GM19324 (cell line): Measurements from ENCODE around the gene LMOD1.
"Not testable (repeated sequence)": the region's sequence is repeated elsewhere in the genome, so short reads cannot be mapped to it uniquely, and the experiment has no call there.

Source experiments
- ATAC-seq: cut with Tn5 transposase; IDR thresholded peaks from one replicate; pipeline ENCODE4 v1.9.1; 2021; ENCODE audit warnings: mild to moderate bottlenecking, moderate library complexity; ENCODE audit not compliant: unreplicated experiment, low FRiP score

Gene LMOD1

GRCh38 chr1:201880928-201881571 is 65.3 kb downstream of the LMOD1 start:
- no peak for ATAC-seq

DNA sequence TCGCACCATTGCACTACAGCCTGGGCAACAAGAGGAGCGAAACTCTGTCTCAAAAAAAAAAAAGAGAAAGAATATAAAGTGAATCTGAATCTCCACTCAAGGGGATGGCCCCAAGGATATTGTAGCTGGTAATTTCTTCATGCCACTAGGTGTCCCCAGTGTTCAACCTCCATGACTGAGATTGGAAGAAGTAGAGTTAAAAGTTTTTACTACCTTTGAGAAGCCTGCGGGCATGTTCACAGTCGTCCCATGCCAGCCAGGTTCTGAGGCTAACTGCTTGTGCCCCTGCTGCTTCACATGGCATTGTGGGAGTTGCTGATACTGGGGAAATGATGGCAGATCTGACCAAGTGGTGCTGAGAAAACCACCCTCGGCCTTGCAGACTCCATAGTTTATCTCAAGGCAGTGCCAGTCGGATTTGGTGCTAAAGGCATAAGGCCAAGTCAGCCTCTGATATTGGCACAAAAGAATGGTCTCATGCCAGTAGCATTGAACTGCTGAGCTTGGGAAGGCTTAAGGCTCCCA is 68.4 kb downstream of the LMOD1 start:
- no peak for ATAC-seq

DNA sequence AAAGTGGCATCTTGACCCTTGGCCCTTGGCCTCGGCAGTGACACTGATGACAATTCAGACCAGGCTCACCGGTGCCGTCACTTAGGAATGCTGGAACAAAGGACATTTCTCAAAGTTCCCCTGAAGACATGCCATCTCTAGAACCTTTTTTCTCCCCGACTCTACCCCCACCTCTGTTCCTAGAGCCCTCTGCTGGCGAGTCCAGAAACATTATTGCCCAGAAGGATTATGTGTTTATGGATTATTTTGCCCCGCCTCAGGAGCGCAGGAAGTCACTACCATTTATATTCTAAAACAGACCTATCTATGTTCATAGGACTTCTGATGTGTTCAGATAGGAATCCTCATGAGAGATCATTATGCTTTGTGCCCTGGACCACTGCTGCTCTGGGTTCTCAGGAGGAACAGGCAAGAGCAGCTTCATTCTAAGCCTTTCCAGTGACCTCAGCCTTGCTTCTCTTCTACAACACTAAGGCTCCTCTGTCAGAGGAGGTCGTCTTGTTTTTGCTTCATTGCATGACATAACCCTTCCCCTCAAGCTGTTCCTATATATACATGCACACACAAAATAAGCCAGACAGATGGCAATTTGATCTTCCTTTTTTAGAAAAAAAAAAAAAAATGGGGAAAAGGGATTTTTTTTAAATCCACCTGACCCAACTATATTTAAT is 70.1 kb downstream of the LMOD1 start:
- ATAC-seq = no peak

DNA sequence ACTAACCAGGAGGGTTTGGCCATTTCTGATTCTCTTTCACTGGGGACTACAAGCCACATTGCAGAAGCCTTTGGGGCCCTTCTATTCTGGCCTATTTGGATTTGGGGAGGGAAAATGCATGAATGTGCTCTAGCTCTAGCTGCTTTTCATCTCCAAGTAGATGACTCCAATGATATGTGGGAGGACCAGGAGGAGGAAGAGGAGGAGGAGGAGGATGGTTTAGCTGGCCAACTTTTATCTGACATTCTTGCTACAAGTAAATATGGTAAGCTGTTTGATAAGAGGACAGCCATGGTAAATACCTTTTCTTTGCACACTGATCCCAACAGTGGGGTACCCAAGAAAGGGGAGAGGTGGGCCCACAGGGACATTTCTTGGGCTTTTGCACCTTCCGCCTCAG is 71.7 kb downstream of the LMOD1 start:
- ATAC-seq = no peak

- ATAC-seq = no peak
Observed at GRCh38 chr1:201870397-201870796, 76.0 kb downstream of the LMOD1 start.

DNA sequence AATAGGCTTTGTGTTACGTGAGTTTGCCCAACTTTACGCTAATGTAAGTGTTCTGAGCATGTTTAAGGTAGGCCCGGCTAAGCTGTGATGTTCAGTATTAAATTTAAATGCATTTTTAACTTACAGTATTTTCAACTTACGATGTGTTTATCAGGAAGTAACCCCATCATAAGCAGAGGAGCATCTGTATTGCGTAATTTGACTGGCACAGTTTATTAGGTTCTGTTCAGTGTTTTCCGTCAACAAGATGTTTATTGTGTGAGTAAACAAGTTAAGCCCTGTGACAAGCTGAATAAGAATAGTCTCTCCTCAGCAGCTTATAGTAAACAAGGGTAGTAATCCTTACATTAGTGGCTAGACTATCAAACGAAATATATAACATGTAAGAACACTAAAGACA is 84.9 kb downstream of the LMOD1 start:
- no peak for ATAC-seq

GRCh38 chr1:201859424-201859823 is 86.9 kb downstream of the LMOD1 start:
- no peak for ATAC-seq

DNA sequence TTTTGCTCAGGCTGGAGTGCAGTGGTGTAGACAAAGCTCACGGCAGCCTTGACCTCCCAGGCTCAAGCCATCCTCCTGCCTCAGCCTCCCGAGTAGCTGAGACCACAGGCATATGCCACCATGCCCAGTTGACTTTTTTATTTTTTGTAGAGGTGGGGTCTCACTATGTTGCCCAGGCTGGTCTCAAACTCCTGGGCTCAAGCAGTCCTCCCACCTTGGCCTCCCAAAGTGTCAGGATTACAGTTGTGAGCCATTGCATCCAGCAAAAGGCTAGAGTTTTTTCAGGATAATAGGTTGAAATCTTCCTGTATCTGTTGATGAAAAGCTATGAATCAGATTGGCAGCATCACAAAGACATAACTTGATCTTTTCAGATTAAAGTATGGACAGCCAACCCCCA is 89.6 kb downstream of the LMOD1 start:
- not testable (repeated sequence) for ATAC-seq

- no peak for ATAC-seq
Observed at GRCh38 chr1:201851949-201852348, 94.4 kb downstream of the LMOD1 start.

- ATAC-seq = no peak
Observed at GRCh38 chr1:201850053-201850397, 96.3 kb downstream of the LMOD1 start.

GRCh38 chr1:201849372-201850052 is 96.8 kb downstream of the LMOD1 start:
- no peak for ATAC-seq

DNA sequence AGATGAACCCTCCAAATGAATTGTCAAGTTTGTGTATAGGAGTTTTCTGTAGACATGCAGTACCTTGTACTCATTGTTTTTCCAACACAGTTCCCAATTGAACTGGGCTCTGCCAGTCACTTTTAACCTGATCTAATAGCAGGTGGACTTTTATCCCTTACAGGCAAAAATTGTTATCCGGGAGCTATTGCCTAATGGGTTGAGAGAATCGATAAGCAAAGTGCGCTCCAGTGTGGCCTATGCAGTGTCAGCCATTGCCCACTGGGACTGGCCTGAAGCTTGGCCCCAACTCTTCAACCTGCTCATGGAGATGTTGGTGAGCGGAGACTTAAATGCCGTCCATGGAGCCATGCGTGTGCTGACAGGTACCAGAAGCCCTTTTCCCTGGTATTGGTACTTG is 98.1 kb downstream of the LMOD1 start:
- ATAC-seq = no peak

- no peak for ATAC-seq
Observed at GRCh38 chr1:201847150-201847549, 99.2 kb downstream of the LMOD1 start.
